ENCODE measurements around the gene PTPRN2.

PTPRN2 gene

GRCh38 chr7:158323741-158324396 is 263.8 kb downstream of the PTPRN2 start:
- TF ChIP-seq, protein P1, sequence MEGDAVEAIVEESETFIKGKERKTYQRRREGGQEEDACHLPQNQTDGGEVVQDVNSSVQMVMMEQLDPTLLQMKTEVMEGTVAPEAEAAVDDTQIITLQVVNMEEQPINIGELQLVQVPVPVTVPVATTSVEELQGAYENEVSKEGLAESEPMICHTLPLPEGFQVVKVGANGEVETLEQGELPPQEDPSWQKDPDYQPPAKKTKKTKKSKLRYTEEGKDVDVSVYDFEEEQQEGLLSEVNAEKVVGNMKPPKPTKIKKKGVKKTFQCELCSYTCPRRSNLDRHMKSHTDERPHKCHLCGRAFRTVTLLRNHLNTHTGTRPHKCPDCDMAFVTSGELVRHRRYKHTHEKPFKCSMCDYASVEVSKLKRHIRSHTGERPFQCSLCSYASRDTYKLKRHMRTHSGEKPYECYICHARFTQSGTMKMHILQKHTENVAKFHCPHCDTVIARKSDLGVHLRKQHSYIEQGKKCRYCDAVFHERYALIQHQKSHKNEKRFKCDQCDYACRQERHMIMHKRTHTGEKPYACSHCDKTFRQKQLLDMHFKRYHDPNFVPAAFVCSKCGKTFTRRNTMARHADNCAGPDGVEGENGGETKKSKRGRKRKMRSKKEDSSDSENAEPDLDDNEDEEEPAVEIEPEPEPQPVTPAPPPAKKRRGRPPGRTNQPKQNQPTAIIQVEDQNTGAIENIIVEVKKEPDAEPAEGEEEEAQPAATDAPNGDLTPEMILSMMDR (conservative IDR thresholded peaks at IDR 0.05; ENCODE audit: low read length) = no peak
- DNase-seq (ENCODE audit: low read depth) = no peak
- H3K4me3 ChIP-seq (ENCODE audit: low read length) = no peak overlapping the region

DNA sequence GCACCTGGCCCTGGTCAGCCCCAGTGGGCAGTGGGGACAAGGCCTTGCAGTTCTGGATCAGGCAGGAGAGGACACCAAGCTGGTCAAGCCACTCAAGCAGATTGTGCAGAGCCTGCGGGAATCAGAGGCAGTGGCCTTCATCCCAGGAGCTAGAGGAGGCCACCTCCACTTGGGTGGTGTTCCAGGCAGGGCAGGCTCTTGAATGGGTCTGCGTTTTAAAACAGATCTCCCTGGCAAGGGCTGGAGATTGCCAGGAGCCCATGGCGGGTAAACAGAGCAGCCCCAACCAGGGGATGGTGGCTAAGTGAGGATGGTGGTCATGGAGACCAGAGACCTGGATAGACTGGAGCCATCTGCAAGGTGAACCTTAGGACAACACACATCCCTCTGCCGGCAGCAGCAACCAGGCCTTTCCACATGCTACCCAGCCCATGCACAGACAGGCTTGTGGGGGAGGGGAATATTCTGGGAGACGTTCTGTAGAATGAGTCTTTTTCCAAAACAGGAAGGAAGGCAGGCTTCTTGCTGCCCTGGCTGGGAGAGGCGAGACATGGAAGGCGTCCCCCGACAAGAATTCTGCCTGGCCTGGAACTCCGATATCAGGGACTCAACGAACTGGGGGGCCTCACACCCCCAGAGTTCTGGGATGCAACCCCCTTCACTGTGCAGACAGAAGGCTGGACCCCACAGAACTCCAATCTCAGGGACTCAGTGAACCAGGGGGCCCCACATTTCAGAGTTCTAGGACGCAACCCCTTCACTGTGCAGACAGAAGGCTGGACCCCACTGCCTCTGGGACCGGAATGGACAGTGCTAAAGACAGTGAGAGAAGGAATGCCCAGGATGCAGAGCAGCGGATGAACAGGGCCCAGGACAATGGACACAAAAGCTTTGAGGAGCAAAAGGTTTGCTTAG is 264.8 kb downstream of the PTPRN2 start:
- TF ChIP-seq, protein P1 (conservative IDR thresholded peaks at IDR 0.05; ENCODE audit: low read length) = no peak
- DNase-seq (ENCODE audit: low read depth) = no peak
- no peak overlapping the region for H3K4me3 ChIP-seq (ENCODE audit: low read length)

- DNase-seq (ENCODE audit: low read depth) = no peak
- TF ChIP-seq, protein P1 (conservative IDR thresholded peaks at IDR 0.05; ENCODE audit: low read length) = no peak
- no peak overlapping the region for H3K4me3 ChIP-seq (ENCODE audit: low read length)
Measured at GRCh38 chr7:158321936-158322615, 265.5 kb downstream of the PTPRN2 start.

DNA sequence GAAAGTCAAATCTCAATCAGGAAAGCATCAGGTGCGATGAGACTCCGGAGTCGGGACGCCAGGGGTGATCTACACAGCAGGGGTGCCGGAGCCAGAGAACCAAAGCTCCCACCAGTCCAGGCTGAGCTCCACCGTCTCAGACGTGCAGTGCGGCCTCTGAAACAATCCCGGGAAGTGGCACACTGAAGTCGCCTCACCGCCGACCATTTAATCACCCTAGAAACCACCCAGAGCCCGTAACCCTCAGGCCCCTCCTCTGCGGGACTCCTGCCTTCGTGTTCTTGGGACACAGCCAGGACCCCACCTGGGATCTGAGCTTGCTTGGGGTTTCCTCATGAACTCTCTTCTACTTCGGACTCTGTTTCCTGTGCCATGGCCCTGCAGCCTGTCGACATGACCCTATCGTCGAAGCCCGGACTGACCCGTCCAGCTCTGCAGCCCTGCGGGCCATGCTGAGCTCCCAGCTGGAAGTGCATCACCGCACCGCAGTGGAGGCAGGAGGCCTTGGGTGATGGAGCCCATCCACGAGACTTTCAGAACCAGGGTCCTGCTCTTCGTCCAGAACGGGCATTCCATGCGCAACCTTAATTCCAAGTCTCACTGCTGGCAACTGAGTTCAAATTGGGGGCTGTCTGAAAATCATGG is 266.4 kb downstream of the PTPRN2 start:
- TF ChIP-seq, protein P1 (conservative IDR thresholded peaks at IDR 0.05; ENCODE audit: low read length) = no peak
- DNase-seq (ENCODE audit: low read depth) = no peak
- H3K4me3 ChIP-seq (ENCODE audit: low read length) = no peak overlapping the region

GRCh38 chr7:158320328-158320727 is 267.3 kb downstream of the PTPRN2 start:
- no peak for DNase-seq (ENCODE audit: low read depth)
- TF ChIP-seq, protein P1 (conservative IDR thresholded peaks at IDR 0.05; ENCODE audit: low read length) = no peak
- no peak overlapping the region for H3K4me3 ChIP-seq (ENCODE audit: low read length)

DNA sequence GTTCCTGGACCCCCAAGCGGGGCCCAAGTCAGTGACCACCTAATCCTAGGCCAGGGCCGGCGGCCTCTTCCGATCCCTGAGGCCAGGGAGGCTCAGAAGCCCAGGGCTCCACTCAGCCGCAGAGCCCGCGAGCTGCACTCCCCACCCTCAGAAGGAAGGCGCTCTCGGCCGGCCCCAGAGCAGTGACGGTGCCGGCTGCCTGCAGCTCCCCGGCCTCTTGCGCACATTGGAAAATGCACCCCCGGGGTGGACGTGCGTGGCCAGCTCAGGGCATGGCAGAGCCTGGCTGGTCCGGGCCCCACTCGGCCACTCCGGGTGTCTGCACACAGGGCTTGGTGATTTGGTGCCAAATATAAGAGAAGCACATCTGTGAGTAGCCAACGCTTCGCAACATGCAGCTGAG is 269.1 kb downstream of the PTPRN2 start:
- no peak for DNase-seq (ENCODE audit: low read depth)
- TF ChIP-seq, protein P1 (conservative IDR thresholded peaks at IDR 0.05; ENCODE audit: low read length) = no peak
- no peak overlapping the region for H3K4me3 ChIP-seq (ENCODE audit: low read length)

Measured in AG10803 (cell line).